GM18507 (cell line): ENCODE results near the gene GSTP1.
"Not testable (repeated sequence)": the region's sequence is repeated elsewhere in the genome, so short reads cannot be mapped to it uniquely, and the experiment has no call there.

Experiments used
- DNase-seq: peaks from one replicate; pipeline ENCODE4 v3.0.0; 2011; ENCODE audit warnings: low read depth; ENCODE audit not compliant: insufficient read length; ENCODE audit errors: extremely low spot score
- FAIRE-seq: peaks from 2 replicates; lab custom pipeline; 2011; peaks lifted over from hg19 to GRCh38; lab: Jason Lieb, UNC

GSTP1 gene

GRCh38 chr11:67611704-67612587 lies 28.3 kb downstream of the GSTP1 start:
- no peak for DNase-seq
- no peak for FAIRE-seq

- no peak for DNase-seq
- FAIRE-seq, result no peak
These were observed 29.1 kb downstream of the GSTP1 start for GRCh38 chr11:67612751-67613150.

GRCh38 chr11:67613313-67613959 lies 29.8 kb downstream of the GSTP1 start:
- no peak for FAIRE-seq

GRCh38 chr11:67613960-67614715 lies 30.5 kb downstream of the GSTP1 start:
- FAIRE-seq (peak; percentile 99), DNase-seq (peak; percentile 59)

More at GRCh38 chr11:67613313-67613959, 29.8 kb downstream of the GSTP1 start:
- DNase-seq, result no peak

- FAIRE-seq (peak; percentile 42), DNase-seq (no peak)
These were observed 31.4 kb downstream of the GSTP1 start for GRCh38 chr11:67614730-67615714.

GRCh38 chr11:67615728-67616430 lies 32.3 kb downstream of the GSTP1 start:
- no peak for FAIRE-seq
- no peak for DNase-seq

GRCh38 chr11:67616431-67617242 lies 33.0 kb downstream of the GSTP1 start:
- no peak for FAIRE-seq

GRCh38 chr11:67617243-67617953 lies 33.8 kb downstream of the GSTP1 start:
- DNase-seq (no peak), FAIRE-seq (no peak)

More at GRCh38 chr11:67616431-67617242, 33.0 kb downstream of the GSTP1 start:
- no peak for DNase-seq

GRCh38 chr11:67618901-67619659 lies 35.5 kb downstream of the GSTP1 start:
- DNase-seq, FAIRE-seq: not testable (repeated sequence)

GRCh38 chr11:67619683-67620618 lies 36.3 kb downstream of the GSTP1 start:
- not testable (repeated sequence) for FAIRE-seq, DNase-seq

- not testable (repeated sequence) for DNase-seq
These were observed 37.0 kb downstream of the GSTP1 start for GRCh38 chr11:67620621-67621020.

GRCh38 chr11:67621928-67622327 lies 38.3 kb downstream of the GSTP1 start:
- not testable (repeated sequence) for FAIRE-seq, DNase-seq

More at GRCh38 chr11:67620621-67621020, 37.0 kb downstream of the GSTP1 start:
- not testable (repeated sequence) for FAIRE-seq

- not testable (repeated sequence) for FAIRE-seq, DNase-seq
These were observed 39.3 kb downstream of the GSTP1 start for GRCh38 chr11:67622905-67623304.

- not testable (repeated sequence) for FAIRE-seq
These were observed 40.2 kb downstream of the GSTP1 start for GRCh38 chr11:67623795-67624194.

More at GRCh38 chr11:67623795-67624194, 40.2 kb downstream of the GSTP1 start:
- DNase-seq, result not testable (repeated sequence)
